Measurements from ENCODE around the gene SLC4A7. TPM values are rescaled to one million over a fixed set of nuclear protein-coding genes. Genes with fewer than 3 reads are reported as not detected.
A peak's percentile ranks its signal among the peaks of the same experiment; 100 is the strongest.

Gene SLC4A7
- total and polyA plus RNA-seq, 9 donors, result 9.7 to 31.3 (median 11.3) TPM

DNA sequence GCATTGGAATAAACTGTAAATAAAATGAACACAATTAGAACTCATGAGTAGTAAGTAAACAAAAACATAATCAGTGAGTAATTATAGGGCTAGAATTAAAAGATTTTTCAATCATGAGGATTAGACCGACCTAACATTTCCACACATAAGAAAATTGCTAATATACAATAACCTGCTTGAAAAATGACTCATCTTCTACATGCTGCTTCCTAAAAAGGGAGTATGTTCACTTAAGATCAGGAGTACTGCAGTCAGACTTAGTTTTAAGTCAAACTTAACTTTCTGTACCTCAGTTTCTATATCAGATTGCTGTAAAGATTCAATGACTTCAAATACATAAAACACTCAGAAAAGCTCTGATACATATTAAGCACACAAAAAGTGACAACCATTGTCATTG is 92.4 kb downstream of the SLC4A7 start:
- Histone ChIP-seq H3K27me3 (ENCODE audit: control insufficient read depth, insufficient read depth, low read length) (no peaks in the 10 kb centered on the region), H3K27ac (ENCODE audit: low read length) (no peak overlapping the region), H3K36me3 (ENCODE audit: control insufficient read depth, insufficient read depth, low read length) (peaks cover 7% of the 10 kb centered on the region), H3K4me3 (ENCODE audit: low read length) (no peak overlapping the region), H3K9me3 (replicated peaks; ENCODE audit: control insufficient read depth, low read depth, low read length) (no peaks in the 10 kb centered on the region), H3K4me1 (ENCODE audit: control insufficient read depth, insufficient read depth, low read length) (no peaks in the 10 kb centered on the region)
- WGBS (ENCODE audit: insufficient coverage), result no CpG with 5 or more reads among the region's 1 CpG
- DNase-seq, result no peak

- H3K9me3 ChIP-seq (replicated peaks; ENCODE audit: control insufficient read depth, low read depth, low read length), result no peaks in the 10 kb centered on the region
- H3K27me3 ChIP-seq (ENCODE audit: control insufficient read depth, insufficient read depth, low read length), result no peaks in the 10 kb centered on the region
- WGBS (ENCODE audit: insufficient coverage), result no CpG with 5 or more reads among the region's 1 CpG
- H3K27ac ChIP-seq (ENCODE audit: low read length), result no peak overlapping the region
- H3K4me3 ChIP-seq (ENCODE audit: low read length), result no peak overlapping the region
- peaks cover 5% of the 10 kb centered on the region for H3K36me3 ChIP-seq (ENCODE audit: control insufficient read depth, insufficient read depth, low read length)
- no peak for DNase-seq
- no peaks in the 10 kb centered on the region for H3K4me1 ChIP-seq (ENCODE audit: control insufficient read depth, insufficient read depth, low read length)
Measured at GRCh38 chr3:27387625-27388024, 96.6 kb downstream of the SLC4A7 start.

- H3K4me1 ChIP-seq (ENCODE audit: control insufficient read depth, insufficient read depth, low read length), result no peaks in the 10 kb centered on the region
- no peaks in the 10 kb centered on the region for H3K27me3 ChIP-seq (ENCODE audit: control insufficient read depth, insufficient read depth, low read length)
- DNase-seq, result no peak
- H3K27ac ChIP-seq (ENCODE audit: low read length), result no peak overlapping the region
- H3K9me3 ChIP-seq (replicated peaks; ENCODE audit: control insufficient read depth, low read depth, low read length), result no peaks in the 10 kb centered on the region
- H3K4me3 ChIP-seq (ENCODE audit: low read length), result no peak overlapping the region
- H3K36me3 ChIP-seq (ENCODE audit: control insufficient read depth, insufficient read depth, low read length), result peaks cover 8% of the 10 kb centered on the region
Measured at GRCh38 chr3:27385504-27385903, 98.7 kb downstream of the SLC4A7 start.

GRCh38 chr3:27384191-27384590 is 100.0 kb downstream of the SLC4A7 start:
- WGBS (ENCODE audit: insufficient coverage), result no CpG with 5 or more reads among the region's 1 CpG

GRCh38 chr3:27380433-27381357 is 103.5 kb downstream of the SLC4A7 start:
- Histone ChIP-seq H3K9me3 (replicated peaks; ENCODE audit: control insufficient read depth, low read depth, low read length) (no peaks in the 10 kb centered on the region), H3K4me1 (ENCODE audit: control insufficient read depth, insufficient read depth, low read length) (no peaks in the 10 kb centered on the region), H3K27ac (ENCODE audit: low read length) (no peak overlapping the region), H3K36me3 (ENCODE audit: control insufficient read depth, insufficient read depth, low read length) (peaks cover 8% of the 10 kb centered on the region), H3K27me3 (ENCODE audit: control insufficient read depth, insufficient read depth, low read length) (no peaks in the 10 kb centered on the region), H3K4me3 (ENCODE audit: low read length) (no peak overlapping the region)
- peak; percentile 12 for DNase-seq
- WGBS (ENCODE audit: insufficient coverage), result no CpG with 5 or more reads among the region's 3 CpGs

More at GRCh38 chr3:27384191-27384590, 100.0 kb downstream of the SLC4A7 start:
- H3K4me3 ChIP-seq (ENCODE audit: low read length), result no peak overlapping the region
- no peaks in the 10 kb centered on the region for H3K4me1 ChIP-seq (ENCODE audit: control insufficient read depth, insufficient read depth, low read length)
- no peaks in the 10 kb centered on the region for H3K27me3 ChIP-seq (ENCODE audit: control insufficient read depth, insufficient read depth, low read length)
- H3K36me3 ChIP-seq (ENCODE audit: control insufficient read depth, insufficient read depth, low read length), result peaks cover 8% of the 10 kb centered on the region
- H3K27ac ChIP-seq (ENCODE audit: low read length), result no peak overlapping the region
- no peaks in the 10 kb centered on the region for H3K9me3 ChIP-seq (replicated peaks; ENCODE audit: control insufficient read depth, low read depth, low read length)
- no peak for DNase-seq

- H3K9me3 ChIP-seq (replicated peaks; ENCODE audit: control insufficient read depth, low read depth, low read length), result no peaks in the 10 kb centered on the region
- DNase-seq, result no peak
- H3K36me3 ChIP-seq (ENCODE audit: control insufficient read depth, insufficient read depth, low read length), result peaks cover 5% of the 10 kb centered on the region
- H3K27ac ChIP-seq (ENCODE audit: low read length), result no peak overlapping the region
- no peaks in the 10 kb centered on the region for H3K27me3 ChIP-seq (ENCODE audit: control insufficient read depth, insufficient read depth, low read length)
- H3K4me3 ChIP-seq (ENCODE audit: low read length), result no peak overlapping the region
- H3K4me1 ChIP-seq (ENCODE audit: control insufficient read depth, insufficient read depth, low read length), result no peaks in the 10 kb centered on the region
Measured at GRCh38 chr3:27378331-27378730, 105.9 kb downstream of the SLC4A7 start.

DNA sequence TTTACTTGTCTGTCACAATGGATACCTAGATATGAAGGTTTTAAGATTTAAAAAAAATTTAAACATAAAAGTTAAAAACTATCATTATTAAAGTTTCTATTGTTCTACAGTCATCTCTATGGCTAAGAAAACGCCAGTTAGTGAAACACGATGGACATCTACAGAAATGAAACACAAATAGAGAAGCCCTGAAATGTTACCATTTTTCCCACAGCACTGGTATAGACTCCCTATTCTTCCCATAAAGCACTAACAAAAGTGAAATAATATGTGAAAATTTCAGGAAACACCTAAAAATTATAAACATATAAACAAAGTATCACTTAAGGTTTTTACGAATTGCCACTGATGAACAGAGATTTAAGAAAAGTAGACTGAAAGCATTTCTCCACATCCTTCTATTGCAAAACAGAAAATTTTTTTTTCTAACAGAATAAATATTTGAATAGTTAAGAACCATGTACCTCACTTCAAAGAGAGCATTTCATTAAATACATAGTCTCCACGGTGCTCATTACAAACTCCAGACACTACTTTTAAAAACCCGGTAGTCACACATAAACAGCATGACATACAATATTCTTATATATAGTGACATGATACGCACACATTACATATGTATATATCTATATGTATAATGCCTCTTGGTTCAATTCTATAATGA is 107.9 kb downstream of the SLC4A7 start:
- H3K4me1 ChIP-seq (ENCODE audit: control insufficient read depth, insufficient read depth, low read length), result no peaks in the 10 kb centered on the region
- no peaks in the 10 kb centered on the region for H3K27me3 ChIP-seq (ENCODE audit: control insufficient read depth, insufficient read depth, low read length)
- no CpG with 5 or more reads among the region's 6 CpGs for WGBS (ENCODE audit: insufficient coverage)
- H3K4me3 ChIP-seq (ENCODE audit: low read length), result no peak overlapping the region
- no peak overlapping the region for H3K27ac ChIP-seq (ENCODE audit: low read length)
- H3K36me3 ChIP-seq (ENCODE audit: control insufficient read depth, insufficient read depth, low read length), result no peaks in the 10 kb centered on the region
- DNase-seq, result no peak
- no peaks in the 10 kb centered on the region for H3K9me3 ChIP-seq (replicated peaks; ENCODE audit: control insufficient read depth, low read depth, low read length)

- peak; percentile 93 for DNase-seq
- Histone ChIP-seq H3K9me3 (replicated peaks; ENCODE audit: control insufficient read depth, low read depth, low read length) (no peaks in the 10 kb centered on the region), H3K4me3 (ENCODE audit: low read length) (peak within 1 kb of the TSS; percentile 75), H3K36me3 (ENCODE audit: control insufficient read depth, insufficient read depth, low read length) (no peaks in the 10 kb centered on the region), H3K27me3 (ENCODE audit: control insufficient read depth, insufficient read depth, low read length) (no peaks in the 10 kb centered on the region), H3K4me1 (ENCODE audit: control insufficient read depth, insufficient read depth, low read length) (peaks cover 5% of the 10 kb centered on the region), H3K27ac (ENCODE audit: low read length) (no peak within 1 kb of the TSS)
- WGBS (ENCODE audit: insufficient coverage), result 1% methylated on average over 48 of the region's 48 CpGs
Measured at GRCh38 chr3:27368831-27369607, 115.2 kb downstream of the SLC4A7 start, which contains the start of gene NEK10. Gene NEK10, minus strand, starts transcription at chr3:27369383. Its CDS starts 16,501 bp downstream, at chr3:27352882.

GRCh38 chr3:27366062-27366591 is 118.1 kb downstream of the SLC4A7 start:
- H3K36me3 ChIP-seq (ENCODE audit: control insufficient read depth, insufficient read depth, low read length), result no peaks in the 10 kb centered on the region
- DNase-seq, result no peak
- no peaks in the 10 kb centered on the region for H3K9me3 ChIP-seq (replicated peaks; ENCODE audit: control insufficient read depth, low read depth, low read length)
- no peak overlapping the region for H3K27ac ChIP-seq (ENCODE audit: low read length)
- peaks cover 5% of the 10 kb centered on the region for H3K4me1 ChIP-seq (ENCODE audit: control insufficient read depth, insufficient read depth, low read length)
- WGBS (ENCODE audit: insufficient coverage), result no CpG with 5 or more reads among the region's 1 CpG
- no peak overlapping the region for H3K4me3 ChIP-seq (ENCODE audit: low read length)
- H3K27me3 ChIP-seq (ENCODE audit: control insufficient read depth, insufficient read depth, low read length), result no peaks in the 10 kb centered on the region

Measured in muscle of leg (tissue), 11 donors.